ENCODE data around the gene CDH4.

Gene CDH4

DNA sequence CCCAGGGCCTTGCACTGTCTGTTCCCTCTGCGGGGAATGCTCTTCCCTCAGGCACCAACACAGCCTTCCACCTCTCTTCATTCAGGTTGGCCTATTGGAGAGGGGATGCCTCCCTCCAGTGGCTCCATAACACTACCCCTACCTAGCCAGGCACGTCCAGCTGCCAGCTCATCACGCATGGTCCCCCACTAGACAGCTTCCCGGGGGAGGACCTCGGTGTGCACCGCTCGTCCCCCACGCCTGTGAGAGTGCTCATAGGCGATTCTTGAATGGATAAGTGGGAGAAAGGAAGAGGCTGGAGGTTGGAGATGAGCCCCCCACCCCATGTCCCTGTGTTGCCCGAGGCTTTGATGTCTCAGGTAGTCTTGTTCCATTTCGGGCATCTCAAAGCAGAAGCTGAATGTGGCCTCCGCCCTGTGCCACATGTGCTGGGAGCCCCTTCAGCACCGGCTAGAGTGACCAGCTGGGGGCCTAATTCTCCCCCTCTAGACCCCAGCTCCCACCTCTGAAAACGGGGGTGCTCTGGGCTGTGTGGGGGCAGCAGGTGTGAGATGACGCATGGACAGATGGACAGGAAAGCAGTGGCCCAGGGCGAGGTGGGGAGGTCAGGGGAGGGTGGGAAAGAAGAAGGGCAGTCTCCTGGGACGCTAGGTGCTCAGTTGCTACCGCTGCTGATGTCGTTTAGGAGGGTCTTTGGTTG lies 480.6 kb downstream of the CDH4 start:
- no peak for DNase-seq

DNA sequence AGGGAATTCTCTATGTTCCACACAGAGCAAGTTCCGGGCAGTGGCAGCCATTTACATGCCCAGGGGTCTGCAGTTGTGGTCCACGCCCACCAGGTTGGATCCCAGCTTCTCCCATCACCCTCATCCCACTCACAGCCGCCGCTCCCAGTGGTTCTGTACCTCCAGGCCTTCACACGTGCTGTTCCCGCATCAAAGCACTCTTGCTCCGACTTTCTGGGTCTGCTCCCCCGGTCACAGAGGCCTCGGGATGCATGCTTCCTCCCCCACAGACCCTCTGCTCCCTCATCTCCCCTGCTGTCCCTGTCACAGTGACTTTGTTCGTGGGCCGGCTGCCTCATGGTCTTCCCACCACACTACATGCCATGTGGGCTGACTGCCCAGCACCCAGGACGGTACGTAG lies 481.2 kb downstream of the CDH4 start:
- DNase-seq: no peak

DNA sequence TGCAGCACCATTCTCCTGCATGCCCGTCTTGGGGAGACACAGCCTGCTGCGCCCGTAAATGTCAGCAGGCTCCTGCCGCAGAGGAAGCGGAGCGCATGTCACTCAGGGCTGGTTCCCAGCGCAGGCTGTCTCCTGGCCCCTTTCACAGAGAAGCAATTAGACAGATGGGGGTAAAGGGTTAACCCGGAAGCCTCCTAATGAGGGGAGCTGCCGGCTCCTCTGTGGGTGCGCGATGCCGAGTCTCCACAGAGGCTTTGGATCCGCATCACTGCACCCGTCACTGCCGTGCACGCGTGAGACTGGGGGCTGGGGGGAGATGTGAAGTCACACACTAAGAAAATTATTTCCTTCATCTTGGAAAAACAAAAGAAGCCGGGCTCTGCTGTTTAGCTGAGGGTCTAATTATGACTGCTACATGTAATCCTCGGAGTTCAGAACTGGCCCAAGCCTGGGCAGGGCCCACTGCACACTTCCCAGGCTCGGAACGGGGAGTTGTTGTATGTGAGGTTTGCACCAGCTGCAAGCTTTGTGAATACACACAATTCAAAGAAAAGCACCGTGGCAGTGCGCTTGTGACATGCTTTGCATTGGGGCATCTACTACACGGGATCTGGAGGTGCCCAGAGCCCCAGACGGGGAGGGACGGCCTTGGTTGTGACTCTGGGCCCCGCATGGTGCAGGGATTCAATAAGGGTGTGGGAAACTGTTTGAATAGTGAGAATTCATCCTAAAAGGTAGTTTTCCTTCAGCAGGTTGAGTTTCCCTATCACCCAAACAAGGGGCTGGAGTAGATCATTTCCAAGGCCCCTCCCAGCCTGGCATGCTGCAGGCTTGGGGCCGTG lies 482.1 kb downstream of the CDH4 start:
- DNase-seq: no peak

DNA sequence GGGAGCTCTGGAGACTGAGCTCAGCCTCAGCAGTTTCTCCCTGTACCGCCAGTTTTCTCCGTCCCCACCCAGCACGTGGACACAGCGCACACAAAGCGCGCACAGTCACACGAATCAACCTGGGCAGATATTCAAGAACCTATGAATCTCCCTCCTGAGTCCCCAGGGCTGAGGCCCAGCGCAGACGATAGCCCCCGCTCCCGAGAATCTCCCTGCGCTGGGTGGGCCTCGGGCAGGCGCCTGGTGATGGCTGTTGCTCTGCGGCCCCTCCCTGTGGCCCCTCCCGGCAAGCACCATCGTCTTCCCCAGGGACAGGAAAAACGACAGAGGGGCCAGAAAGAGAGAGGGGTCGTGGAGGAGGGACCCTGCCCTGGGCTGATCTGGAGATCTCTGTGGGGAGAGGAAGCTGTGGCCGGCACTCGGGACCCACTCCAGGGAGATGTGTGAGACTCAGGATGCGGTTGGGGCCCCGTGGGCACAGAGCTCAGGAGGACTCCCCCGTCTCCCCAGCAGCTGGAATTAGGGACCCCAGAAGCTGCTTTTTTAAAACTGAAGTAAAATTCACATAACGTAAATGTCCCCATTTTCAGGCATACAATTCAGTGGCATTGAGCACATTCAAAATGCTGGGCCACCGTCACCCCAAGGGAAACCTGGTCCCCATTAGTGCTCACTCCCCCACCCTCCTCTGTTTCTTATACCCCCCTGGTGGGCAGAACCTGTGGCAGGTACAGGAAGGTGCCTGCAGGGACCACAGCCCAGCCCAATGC lies 482.9 kb downstream of the CDH4 start:
- DNase-seq: no peak

DNA sequence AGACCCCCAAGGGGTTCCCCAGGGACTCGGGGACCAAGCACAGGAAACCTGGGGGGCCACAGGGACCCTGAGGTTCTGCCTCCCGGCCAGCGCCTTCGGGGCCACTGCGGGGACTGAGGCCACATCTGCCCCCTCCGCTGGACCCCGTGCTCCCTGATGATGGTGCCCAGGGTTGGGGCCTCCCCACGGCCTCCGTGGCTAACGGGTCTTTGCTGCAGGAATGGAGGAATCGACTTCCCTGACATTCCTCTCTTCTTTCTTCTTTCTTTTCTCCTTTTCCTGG lies 483.4 kb downstream of the CDH4 start:
- no peak for DNase-seq

DNA sequence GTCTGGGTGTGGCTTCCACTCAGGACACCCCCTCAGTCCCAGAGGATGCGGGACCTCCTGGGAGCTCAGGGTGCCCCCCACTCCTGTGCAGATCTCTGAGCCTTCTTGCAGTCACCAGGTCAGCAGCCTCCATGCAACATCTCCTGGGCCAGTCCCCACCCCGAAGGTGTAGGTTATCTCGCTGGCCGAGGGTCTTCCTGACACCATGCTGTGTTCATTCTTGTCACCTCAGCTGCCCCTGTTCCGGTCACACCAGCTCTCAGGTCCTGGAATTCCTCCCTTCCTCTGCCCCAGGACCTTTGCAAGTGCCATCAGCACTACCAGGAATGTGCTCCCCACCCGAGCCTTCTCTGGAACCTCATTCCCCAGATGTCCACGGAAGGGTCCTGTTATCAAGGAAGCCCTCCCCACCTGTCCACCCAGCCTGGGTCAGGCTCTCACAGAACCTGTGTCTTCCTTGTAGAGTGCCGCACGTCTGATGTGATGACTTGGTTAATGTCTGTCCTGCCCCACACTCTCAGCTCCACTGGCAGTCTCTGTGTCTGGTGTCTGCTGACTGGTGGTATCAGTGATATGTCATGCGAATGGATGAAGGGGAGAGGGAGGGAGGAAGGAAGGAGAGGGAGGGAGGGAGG lies 484.1 kb downstream of the CDH4 start:
- DNase-seq: no peak

DNA sequence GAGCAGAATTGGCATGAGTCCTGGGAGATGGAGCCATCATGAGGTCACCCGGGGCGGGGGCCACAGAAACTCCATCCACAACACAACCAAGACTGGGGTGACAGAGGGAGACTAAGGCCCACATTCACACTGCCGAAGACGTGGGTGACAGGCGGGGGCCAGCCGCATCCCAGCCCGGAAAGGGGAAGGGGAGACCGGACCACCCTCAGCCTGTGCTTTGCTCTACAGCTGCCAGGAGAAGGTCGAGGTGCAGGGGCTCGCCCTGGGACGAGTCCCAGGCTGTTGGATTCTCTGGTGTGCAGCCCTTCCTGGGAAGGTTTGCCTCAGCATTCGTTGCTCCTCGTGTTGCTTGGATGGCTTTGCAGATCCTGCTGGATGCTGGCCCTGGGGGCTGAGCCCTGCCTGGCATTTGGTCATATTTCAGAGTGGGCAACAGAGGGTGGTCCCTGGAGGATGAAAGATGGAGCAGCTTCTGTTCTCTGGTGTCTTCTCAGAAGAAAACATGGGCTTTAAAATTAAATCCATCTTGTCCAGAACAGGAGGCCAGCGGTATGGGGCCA lies 484.8 kb downstream of the CDH4 start:
- DNase-seq: no peak

DNA sequence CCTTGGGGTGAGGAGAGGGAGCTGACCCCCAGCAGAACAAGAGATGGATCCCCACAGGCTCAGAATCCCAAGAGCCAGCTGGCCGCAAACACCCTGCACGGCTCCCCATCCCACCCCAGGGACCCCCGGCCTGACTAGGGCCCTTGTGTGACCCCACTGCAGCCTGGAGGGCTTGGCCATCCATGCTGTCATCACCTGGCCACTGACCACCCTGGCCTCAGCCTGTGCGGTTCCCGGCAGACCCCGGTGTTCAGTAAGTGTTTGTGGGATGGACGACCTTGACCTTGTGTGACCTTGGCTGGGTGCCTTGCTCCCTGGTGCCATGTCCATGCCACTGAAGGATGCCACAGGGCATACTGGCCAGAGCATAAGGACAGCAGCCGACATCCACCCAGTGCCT lies 485.3 kb downstream of the CDH4 start:
- no peak for DNase-seq

DNA sequence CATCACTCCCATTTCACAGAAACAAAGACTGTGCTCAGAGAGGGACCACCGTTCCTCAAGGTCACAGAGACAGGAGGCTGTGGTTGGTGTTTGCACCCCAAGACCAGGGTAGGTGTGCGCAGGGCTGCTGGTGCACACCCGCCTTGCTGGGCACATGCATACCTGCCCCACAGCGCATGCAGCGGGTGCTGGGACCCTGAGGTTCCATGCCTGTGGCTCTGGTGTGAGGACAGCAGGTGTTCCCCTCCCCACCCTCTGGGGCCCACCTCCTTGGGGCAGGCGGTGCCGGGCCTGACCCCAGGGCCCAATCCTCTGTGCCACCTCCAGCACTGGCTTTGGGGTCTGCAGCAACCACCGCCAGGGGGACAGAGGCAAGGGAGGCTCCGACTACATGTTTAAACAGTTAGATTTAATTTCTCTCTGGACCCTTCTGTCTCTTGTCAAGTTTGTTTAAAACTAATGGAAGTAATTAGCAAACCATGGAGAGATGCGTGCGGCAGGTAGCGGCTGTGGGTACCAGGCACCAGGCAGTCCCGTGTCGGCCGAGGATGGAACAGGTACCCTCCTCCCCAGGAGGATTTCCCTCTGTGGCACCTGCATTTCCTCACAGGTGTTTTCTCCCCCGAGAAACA lies 485.9 kb downstream of the CDH4 start:
- DNase-seq: no peak

DNA sequence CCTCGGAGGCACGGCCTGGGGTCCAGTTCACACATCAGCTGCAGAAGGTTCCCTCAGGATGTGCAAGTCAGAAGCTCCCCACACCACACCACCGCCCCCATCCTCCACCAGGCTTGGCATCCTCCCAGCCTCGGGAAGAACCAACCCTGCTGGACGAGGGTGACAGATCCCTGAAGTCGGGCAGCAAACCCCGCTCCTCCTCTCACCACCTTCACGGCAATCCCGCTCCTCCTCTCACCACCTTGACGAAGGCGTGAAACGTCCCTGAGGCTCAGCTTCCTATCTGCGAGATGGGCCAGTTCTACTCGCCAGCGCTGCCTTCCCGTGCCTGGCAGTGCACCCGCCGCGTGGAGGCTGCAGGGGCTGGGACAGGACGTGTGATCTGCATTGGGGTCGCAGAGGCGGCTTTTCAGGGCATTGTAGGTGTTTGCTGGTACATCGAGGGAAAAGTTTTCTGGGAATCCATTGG lies 486.6 kb downstream of the CDH4 start:
- DNase-seq: no peak

DNA sequence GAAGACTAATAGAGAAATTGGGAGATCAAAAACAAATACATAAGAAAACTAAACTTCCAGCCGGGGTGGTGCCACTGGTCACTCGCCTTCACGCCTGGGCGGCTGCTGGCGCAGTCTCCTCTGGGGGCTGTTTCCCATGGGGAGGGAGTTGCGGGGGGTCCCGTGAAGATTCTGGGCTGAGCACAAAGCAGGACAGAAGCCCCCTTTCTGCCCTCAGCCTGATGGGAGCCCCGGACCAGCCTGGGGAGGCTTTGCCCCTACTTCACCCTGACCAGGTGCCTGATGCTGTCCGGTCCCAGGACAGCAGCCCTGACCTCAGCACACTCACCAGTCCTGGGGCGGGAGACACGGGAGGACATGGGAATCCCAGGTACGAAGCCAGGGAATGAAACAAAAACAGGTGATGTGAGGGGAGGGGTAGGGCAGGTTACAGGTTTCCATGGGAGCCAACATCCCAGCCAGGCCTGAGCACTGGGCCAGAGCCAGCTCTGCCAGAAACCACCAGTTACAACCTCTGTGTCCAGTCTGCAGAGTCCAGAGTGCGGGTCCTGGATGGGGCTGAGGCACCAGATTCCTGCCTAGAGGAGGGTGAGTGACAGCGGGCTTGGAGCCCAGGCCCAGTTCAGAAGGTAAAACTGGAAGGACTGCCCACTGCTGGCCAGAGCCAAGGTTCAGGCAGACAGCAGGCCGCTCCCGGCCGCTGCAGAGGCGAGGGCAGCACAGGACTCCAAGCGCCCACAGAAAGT lies 487.2 kb downstream of the CDH4 start:
- DNase-seq: no peak

DNA sequence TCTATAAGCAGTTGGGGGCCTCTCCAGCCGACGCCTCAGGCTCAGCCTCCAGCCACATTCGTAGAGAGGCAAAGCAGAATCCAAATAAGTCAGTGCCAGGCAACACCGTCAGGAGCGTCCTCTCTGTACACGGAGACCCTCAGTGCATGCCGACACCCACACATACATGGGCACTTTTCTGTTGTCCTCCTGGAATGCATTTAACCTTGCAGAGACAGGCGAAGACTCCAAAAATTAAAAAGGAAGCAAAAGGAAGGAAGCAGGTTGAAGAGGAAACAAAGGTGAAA lies 487.7 kb downstream of the CDH4 start:
- DNase-seq: no peak

DNA sequence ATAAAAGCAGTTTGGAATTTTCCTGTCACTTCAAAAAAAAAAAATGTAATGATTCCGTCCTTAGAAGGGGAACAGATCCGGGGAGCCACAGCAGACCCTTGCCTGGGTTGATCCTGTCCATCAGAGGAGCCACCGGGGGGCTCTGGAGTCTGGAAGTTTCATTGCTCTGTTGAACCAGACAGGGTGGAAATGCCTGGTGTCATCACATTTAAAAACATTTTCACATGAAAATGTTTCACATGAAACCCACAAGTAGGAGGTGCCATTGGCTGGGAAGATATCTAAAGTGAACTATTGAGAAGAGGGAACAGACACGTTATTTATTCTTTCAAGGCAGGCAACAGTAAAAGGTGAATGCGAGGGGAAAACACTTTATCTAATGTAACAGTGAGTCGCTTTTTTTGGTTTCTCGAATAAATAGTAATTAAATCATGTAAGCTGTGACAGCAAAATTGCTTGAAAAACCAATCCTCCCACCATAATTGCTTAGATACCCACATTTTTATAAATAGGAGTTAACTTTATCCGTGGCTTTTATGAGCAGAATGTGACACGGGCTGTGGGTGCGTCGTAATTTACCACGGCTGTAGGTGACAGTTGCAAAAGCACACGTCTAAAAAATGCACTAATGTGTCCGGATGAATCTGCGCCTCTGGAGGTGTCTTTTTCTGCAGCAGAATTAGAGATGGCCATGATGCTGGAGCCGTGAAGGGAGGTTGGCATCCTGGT lies 490.2 kb downstream of the CDH4 start:
- no peak for DNase-seq

DNA sequence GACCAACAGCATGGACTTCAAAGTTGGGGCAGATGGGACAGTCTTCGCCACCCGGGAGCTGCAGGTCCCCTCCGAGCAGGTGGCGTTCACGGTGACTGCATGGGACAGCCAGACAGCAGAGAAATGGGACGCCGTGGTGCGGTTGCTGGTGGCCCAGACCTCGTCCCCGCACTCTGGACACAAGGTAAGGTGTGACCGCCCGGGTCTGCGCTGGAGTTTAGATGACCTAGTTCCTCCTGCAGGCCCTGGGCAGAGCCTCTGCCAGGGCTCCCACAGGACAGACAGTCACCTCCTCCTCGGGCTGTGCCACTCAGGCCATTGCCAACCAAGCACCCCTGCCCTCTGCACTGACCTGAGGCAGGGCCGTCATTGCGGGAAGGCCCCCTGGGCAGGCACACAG lies 491.5 kb downstream of the CDH4 start:
- no peak for DNase-seq

DNA sequence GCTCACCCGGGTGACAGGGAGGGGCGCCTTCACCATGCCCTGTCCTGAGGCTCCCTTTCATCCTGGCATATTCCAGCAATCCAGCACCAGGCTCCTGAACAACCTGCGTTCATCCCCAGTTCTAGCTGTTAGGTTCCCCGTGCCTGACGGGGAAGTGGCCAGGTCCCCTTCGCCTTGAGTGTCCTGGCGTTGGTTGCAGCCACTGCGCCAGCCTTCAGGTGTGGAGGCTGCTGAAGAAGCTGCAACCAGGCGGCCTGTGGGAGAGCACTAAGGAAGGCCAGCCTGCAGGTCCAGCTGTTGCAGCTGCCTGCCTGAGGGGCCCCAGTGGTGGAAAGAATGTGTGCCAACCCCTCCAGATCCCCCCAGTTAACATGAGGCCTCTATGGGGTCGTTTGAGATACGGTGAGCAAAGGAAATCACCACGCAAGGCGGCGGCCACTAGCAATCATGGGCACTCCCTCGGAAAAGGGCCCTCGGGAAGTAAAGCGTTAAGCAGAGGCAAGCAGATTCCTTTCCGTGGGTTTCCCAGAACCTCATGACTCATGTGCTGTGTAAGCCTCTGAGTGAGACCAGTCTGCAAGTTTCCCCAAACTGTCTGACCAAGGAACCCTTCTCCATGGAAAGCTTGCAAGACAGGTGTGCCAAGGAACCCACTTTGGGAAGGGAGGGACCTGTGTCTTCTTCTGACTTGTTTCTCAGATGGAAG lies 492.8 kb downstream of the CDH4 start:
- DNase-seq: no peak

DNA sequence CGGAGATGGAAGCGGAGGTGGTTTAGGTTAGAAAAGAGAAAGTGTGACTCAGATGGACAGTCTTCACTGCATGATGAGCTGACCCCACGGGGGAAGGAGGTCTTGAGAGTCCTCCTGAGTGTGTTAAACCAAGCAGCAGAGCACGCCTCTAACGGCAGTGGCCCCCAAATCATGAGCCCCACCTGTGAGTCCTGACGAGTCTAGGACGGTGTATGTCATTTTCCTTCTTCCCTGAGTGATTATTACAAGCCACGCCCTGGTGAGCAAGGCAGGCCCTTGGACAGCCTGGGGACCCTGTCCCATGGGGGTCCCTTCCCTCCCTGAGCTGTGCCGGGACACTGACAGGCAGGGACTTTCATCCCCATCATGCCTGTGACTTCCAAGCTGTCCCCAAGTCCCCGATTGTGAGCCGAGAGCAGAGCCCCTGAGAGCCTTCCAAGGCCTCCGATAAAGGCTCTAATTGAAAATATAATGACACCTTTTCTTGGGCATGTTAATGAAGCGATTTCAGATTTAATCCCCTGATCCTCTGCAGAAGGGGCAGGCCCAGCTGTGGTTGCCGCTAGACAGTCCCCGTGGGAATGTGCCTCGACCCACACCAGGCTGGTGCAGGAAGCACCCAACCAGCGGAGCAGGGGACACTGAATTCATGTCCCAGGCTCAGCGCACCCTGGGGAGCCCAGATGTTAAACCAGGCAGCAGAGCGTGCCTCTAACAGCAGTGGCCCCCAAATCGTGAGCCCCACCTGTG lies 493.5 kb downstream of the CDH4 start:
- DNase-seq: no peak

DNA sequence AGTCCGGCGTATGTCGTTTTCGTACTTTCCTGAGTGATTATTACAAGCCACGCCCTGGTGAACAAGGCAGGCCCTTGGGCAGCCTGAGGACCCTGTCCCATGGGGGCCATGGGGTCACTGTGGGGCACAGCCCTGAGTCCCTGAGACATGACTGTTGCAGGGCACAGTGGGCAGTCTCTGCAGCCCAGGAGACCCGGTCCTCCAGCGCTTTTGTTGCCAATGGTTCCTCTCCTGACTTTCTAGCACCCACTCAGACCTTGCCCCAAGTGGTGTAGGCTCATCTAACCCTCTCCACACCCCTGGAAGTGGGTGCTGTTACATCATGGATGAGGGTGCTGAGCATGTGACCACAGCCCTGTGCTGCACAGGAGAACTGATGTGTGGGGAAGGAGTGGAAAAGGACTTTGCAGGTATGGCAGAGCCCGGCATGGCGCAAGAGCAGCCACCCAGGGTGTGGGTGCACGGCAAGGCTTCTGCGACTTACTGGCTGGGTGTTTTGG lies 494.1 kb downstream of the CDH4 start:
- DNase-seq: no peak

DNA sequence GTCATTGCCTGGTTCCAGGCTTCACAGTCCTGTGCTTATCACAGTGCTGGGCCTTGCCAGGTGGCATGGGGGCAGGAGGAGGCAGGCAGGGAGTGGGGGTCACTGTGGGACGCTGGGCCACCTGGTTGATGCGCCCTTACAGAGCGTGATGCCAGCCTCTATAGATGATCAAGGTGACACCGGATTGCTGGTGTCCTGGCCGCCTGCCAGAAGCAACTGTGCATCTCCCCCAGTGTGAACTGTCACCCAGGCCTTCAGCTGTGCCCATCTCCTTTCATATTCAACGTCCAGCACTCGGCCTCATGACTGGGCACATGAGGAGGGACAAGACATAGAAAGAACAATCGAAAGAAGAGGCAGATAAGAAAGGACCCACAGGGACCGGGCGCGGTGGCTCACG lies 494.7 kb downstream of the CDH4 start:
- DNase-seq: no peak

DNA sequence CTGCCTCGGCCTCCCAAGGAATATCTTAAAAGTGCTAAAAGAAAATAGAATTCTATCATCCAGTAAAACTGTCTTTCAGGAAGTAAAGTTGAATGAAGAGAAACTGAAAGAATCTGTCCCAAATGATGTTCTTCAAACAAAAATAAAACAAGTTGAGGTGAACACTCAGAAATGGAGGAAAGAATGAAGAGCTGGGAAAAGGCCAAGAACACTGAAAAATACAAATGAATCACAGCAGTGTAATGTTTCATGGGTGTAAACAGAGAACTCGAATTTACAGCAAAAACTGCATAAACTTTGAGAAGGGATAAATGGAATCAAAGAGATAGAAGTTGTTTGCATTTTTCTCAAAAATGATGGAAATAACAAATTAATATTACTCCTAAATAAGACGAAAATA lies 496.3 kb downstream of the CDH4 start:
- no peak for DNase-seq

Data from NCI-H774 (cell line).